Measurements from ENCODE around the gene PGC. TPM values are rescaled to one million over a fixed set of nuclear protein-coding genes. Genes with fewer than 3 reads are reported as not detected.
"Not testable (repeated sequence)": the region's sequence is repeated elsewhere in the genome, so short reads cannot be mapped to it uniquely, and the experiment has no call there.

Gene PGC
- total RNA-seq, 2 experiments from 2014 or later = not detected

DNA sequence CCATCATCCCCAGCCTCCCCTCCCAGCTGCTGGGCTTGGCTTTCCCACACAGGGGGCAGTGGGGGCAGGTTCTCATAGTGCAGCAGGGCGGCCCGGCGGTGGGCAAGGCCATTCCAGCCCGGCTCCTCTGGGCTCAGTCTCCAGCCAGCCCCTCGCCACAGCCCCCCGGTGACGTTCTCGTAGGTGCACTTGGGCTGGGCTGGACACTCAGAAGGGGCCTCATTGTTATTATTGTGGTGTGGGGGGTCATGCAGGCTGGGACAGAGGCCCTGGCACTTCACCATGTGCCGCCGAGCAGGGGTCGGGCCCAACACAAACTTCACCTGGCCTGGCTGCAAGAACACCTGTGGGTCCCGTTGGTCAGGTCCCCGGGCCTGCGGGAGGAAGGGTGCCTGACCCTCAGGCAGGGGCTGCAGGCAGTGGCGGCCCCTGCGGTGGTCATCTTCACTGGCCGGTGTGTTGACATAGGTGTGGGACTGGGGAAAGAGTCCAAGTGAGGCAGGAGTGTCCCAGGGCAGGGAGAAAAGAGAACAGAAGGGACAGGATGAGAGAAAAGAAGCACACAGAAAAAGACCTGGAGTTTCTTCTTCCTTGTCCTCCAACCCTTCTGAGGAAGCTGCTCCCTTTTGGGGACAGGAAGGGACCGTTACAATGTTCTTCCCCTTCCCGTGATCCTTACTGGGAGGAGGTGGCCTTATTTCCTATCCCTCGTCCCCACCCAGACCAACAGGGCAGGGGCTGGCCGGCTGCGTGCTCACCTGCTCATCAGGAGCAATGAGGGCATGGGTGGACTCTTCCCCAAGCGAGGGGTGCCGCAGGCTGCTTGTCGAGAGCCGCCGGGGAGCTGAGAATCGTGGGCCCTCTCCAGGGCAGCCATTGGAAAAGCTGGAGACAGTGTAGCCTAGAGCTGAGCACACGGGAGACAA is 24.1 kb upstream of the PGC start:
- Mint-ChIP-seq H3K36me3 (ENCODE audit: low read depth) (peaks cover 5% of the 10 kb centered on the region), H3K9me3 (no peaks in the 10 kb centered on the region), H3K27ac (no peak overlapping the region), H3K4me1 (ENCODE audit: low read depth) (peaks cover 8% of the 10 kb centered on the region), H3K27me3 (ENCODE audit: low read depth) (no peaks in the 10 kb centered on the region), H3K4me3 (no peak overlapping the region)
- no peak for DNase-seq
- intact Hi-C loops (cut with micrococcal nuclease) = loop anchor here (10.0 kb wide), 1 partner anchor 407 kb away; no protein-coding TSS in a partner anchor
- CTCF ChIA-PET = interaction anchor here (0.7 kb wide), 1 partner anchor 403 kb away, joined by 3 read pairs; no protein-coding TSS in a partner anchor

DNA sequence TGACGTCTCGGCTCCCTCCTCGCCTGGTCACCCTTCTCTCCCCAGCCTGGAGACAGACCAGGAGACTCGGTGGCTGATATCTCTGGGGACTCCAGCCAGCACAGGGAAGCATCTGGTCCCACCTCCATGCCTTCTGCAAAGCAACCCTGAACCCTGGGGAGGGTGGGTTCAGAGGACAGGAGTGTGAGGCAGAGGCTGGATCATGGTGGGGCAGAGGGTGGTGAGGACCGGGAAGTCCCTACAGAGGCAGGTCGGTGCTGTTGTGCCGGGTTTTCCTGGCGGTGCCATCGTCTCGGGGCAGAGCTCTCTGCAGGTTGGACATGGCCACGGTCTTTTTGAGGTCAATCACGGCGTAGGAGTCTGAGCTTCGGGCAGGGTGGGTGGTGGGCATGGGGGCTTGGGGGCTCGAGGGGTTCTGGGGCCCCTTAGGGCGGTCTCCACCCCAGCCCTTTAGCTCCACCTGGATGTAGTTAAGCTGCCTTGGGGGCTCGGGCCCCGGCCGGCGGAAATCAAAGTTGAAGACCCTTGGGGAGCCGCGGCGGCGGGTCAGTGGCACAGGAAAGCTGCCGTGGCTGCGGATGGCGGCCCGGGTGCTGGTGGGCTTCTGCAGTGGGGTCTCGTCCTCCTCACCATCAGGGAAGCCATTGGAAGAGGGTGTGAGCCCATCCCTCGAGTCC is 23.3 kb upstream of the PGC start:
- Mint-ChIP-seq H3K4me1 (ENCODE audit: low read depth) (peaks cover 8% of the 10 kb centered on the region), H3K4me3 (no peak overlapping the region), H3K9me3 (no peaks in the 10 kb centered on the region), H3K36me3 (ENCODE audit: low read depth) (peaks cover 5% of the 10 kb centered on the region), H3K27me3 (ENCODE audit: low read depth) (no peaks in the 10 kb centered on the region), H3K27ac (no peak overlapping the region)
- intact Hi-C loops (cut with micrococcal nuclease) = loop anchor here (10.0 kb wide), 1 partner anchor 406 kb away; no protein-coding TSS in a partner anchor
- CTCF ChIA-PET = interaction anchor here (0.7 kb wide), 1 partner anchor 402 kb away, joined by 3 read pairs; no protein-coding TSS in a partner anchor
- DNase-seq = no peak

DNA sequence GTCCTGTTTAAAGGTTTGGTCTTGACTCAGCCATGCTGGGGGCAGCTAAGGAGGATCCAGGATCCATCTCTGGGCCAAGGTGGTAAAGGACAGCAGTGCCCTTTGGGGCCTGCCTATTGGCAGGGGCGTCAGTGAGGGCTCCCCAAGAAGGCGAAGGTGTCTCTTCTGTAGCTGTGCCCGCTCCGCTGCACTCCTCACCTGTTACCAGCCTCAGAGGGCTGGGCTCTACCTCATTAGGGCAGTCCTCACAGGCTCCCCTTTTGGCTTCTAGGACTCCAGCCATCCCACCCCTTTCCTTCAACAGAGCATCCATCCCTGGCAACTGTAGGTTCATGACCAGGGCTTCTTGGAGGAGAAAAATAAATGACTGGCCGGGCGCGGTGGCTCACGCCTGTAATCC is 22.2 kb upstream of the PGC start:
- Mint-ChIP-seq H3K9me3 (no peaks in the 10 kb centered on the region), H3K27ac (no peak overlapping the region), H3K27me3 (ENCODE audit: low read depth) (no peaks in the 10 kb centered on the region), H3K4me3 (no peak overlapping the region), H3K4me1 (ENCODE audit: low read depth) (peaks cover 8% of the 10 kb centered on the region), H3K36me3 (ENCODE audit: low read depth) (peaks cover 2% of the 10 kb centered on the region)
- CTCF ChIA-PET = interaction anchor here (1.0 kb wide), 1 partner anchor 78 kb away, joined by 3 read pairs; no protein-coding TSS in a partner anchor
- intact Hi-C loops (cut with micrococcal nuclease) = no loop called here
- DNase-seq = no peak

DNA sequence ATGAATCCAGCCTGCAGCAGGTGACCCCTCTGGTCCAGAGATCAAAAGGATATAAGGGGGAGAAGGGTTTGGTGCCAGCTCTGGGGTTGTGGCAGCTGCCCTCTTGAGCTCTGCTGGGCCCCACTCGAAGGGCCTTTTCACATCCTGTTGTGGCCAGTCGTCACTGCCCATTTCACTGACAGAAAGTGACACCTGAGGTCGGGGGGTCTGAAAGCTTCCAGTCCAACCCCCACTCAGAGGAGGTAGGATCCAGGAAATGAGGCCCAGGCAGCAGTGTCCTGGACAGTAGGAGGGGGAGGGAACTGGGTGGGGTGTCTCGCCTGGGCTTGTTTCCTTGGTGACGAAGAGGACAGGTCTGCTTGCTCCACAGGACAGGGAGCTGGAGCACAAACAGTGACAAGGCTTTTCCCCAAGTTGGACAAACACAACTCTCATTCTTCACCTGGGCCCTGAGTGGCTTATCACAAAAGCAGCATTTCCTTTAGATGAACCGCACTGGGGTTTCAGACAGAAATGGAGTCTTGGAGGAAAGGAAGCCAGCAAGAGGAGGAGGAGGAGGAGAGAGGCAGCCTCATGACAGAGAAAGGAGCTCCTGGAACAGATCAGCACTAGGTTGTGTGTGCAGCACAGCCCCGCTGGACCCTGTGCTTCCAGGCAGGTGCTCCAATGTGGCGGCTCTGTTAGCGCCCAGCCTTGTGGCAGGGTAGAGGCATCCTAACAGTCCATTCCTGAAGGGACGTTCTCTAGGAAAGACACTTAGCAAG is 21.5 kb upstream of the PGC start:
- H3K27me3 Mint-ChIP-seq (ENCODE audit: low read depth) = no peaks in the 10 kb centered on the region
- peaks cover 8% of the 10 kb centered on the region for H3K4me1 Mint-ChIP-seq (ENCODE audit: low read depth)
- DNase-seq = no peak
- CTCF ChIA-PET = interaction anchor here (1.0 kb wide), 1 partner anchor 78 kb away, joined by 3 read pairs; no protein-coding TSS in a partner anchor
- H3K36me3 Mint-ChIP-seq (ENCODE audit: low read depth) = peaks cover 2% of the 10 kb centered on the region
- H3K9me3 Mint-ChIP-seq = no peaks in the 10 kb centered on the region
- peak overlapping the region; percentile 43 for H3K27ac Mint-ChIP-seq
- no peak overlapping the region for H3K4me3 Mint-ChIP-seq
- intact Hi-C loops (cut with micrococcal nuclease) = no loop called here

DNA sequence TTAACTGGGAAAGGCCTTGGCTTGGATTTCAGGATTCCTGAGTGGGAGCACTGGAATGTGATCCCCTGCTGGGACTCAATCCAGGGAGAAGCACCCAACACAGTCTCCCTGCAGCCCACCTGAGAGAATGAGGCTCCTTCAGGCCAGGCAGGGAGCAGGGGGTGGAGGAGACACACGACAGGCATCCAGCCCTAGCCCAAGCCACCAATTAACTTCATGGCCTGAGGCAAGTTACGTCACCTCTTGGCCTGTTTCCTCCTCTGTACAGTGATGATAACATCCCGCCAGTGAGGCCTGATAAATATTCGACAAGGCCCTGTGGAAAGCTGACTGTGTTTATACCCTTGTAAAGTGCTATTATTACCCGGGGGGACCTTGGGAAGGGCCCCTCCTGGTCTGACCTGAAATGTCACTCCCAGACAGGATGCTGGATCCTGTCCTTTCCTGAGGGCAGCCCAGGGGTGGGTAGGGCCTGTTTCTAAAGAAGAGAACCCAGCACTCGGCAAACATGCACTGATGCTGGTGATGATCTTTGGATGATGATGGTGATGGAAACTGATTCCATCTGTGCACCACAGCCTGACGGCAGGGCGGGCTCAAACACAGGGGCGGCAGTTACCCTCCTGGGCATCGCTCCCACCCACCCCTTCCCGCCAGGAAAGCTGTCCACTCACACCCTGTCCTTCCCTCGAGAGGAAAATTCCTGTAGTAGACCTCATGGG is 20.1 kb upstream of the PGC start:
- Mint-ChIP-seq H3K36me3 (ENCODE audit: low read depth) (peaks cover 2% of the 10 kb centered on the region), H3K4me3 (no peak overlapping the region), H3K9me3 (no peaks in the 10 kb centered on the region), H3K27me3 (ENCODE audit: low read depth) (no peaks in the 10 kb centered on the region), H3K4me1 (ENCODE audit: low read depth) (peaks cover 8% of the 10 kb centered on the region), H3K27ac (no peak overlapping the region)
- intact Hi-C loops (cut with micrococcal nuclease) = no loop called here
- CTCF ChIA-PET = interaction anchor here (0.9 kb wide), 1 partner anchor 10 kb away, joined by 3 read pairs; no protein-coding TSS in a partner anchor
- DNase-seq = no peak

DNA sequence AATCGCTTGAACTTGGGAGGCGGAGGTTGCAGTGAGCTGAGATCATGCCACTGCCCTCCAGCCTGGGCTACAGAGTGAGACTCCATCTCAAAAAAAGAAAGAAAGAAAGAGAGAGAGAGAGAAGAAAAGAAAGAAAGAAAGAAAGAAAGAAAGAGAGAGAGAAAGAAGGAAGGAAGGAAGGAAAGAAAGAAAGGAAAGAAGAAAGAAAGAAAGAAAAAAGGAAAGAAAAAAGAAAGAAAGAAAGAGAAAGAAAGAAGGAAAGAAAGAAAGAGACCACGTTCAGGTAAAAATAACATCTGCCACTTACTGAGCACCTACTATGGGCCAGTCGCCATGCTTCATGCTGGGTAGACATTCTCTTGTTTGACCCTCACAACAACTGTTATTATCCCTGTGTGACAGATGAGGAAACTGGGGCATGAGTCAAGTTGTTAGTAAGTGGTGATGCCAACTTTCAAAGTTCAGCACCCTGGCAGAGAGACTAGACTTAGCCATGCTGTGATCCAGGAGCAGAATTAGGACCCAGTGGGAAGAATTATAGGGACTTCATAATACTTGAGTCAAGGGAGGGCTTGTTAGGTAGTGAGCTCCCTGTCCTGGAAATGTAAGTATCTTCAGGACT is 19.0 kb upstream of the PGC start:
- H3K27ac Mint-ChIP-seq; H3K4me1 Mint-ChIP-seq (ENCODE audit: low read depth); H3K4me3 Mint-ChIP-seq; H3K9me3 Mint-ChIP-seq; H3K36me3 Mint-ChIP-seq (ENCODE audit: low read depth); DNase-seq; H3K27me3 Mint-ChIP-seq (ENCODE audit: low read depth); intact Hi-C loops (cut with micrococcal nuclease): not testable (repeated sequence)
- CTCF ChIA-PET = interaction anchor here (0.7 to 0.9 kb wide), 2 partner anchors 9 to 569 kb away, joined by 3 read pairs; no protein-coding TSS in a partner anchor

DNA sequence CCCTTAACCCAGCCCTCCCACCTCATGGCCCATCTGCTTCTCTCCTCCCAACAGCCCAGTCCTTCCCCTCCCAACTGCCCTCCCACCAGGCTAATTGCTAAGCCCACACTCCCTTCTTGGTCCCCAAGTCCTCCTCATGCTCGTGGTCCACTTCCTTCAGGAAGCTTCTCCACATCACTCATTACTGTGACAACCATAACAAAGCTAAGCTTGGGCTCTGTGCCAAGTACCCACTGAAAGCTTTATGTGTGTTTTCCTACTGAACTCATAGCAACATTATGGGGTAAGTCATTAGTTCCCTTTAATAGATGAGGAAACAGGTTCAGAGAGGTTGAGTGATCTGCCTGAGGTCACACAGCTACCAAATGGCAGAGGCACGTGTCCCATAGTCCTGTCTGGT is 16.3 kb upstream of the PGC start:
- CTCF ChIA-PET = interaction anchor here (0.5 kb wide), 1 partner anchor 59 kb away, joined by 4 read pairs; no protein-coding TSS in a partner anchor
- H3K4me3 Mint-ChIP-seq = no peak overlapping the region
- H3K9me3 Mint-ChIP-seq = no peaks in the 10 kb centered on the region
- intact Hi-C loops (cut with micrococcal nuclease) = no loop called here
- H3K4me1 Mint-ChIP-seq (ENCODE audit: low read depth) = peaks cover 2% of the 10 kb centered on the region
- H3K36me3 Mint-ChIP-seq (ENCODE audit: low read depth) = no peaks in the 10 kb centered on the region
- H3K27ac Mint-ChIP-seq = no peak overlapping the region
- H3K27me3 Mint-ChIP-seq (ENCODE audit: low read depth) = no peaks in the 10 kb centered on the region
- DNase-seq = no peak

DNA sequence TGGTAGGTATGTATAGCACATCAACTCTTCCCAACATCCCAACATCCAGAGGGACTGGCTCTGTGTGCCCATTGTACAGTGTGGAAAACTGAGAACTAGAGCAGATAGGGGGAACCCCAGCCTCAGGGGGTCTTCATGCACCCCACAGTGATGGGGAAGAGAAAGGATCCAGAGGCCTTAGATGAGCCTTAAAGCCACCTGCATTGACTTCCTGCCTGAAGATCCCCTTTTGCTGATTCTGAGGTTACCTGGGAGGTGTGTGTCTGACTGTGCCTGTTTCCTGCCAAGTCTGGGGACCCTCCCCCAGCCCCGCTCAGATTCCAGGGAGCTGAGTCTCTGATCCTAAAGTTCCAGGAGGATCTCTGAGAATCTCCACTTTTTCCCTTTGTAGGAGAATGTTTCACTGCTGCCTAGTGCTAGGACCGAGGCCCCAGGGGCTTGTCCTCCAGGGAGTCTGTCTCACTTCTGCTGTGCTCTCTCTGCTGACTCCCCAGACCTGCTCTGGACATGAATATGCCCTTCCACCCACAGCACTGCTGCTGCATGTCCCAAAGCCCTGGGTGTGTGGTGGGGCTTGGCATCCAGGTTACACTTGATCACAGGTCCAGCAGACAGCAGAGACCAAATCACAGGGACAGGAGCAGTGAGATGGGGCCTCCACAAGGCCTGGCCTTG is 12.8 kb upstream of the PGC start:
- Mint-ChIP-seq H3K9me3 (no peaks in the 10 kb centered on the region), H3K4me1 (ENCODE audit: low read depth) (no peaks in the 10 kb centered on the region), H3K4me3 (no peak overlapping the region), H3K36me3 (ENCODE audit: low read depth) (no peaks in the 10 kb centered on the region), H3K27ac (no peak overlapping the region), H3K27me3 (ENCODE audit: low read depth) (no peaks in the 10 kb centered on the region)
- CTCF ChIA-PET = no interaction called here
- DNase-seq = no peak
- intact Hi-C loops (cut with micrococcal nuclease) = no loop called here

DNA sequence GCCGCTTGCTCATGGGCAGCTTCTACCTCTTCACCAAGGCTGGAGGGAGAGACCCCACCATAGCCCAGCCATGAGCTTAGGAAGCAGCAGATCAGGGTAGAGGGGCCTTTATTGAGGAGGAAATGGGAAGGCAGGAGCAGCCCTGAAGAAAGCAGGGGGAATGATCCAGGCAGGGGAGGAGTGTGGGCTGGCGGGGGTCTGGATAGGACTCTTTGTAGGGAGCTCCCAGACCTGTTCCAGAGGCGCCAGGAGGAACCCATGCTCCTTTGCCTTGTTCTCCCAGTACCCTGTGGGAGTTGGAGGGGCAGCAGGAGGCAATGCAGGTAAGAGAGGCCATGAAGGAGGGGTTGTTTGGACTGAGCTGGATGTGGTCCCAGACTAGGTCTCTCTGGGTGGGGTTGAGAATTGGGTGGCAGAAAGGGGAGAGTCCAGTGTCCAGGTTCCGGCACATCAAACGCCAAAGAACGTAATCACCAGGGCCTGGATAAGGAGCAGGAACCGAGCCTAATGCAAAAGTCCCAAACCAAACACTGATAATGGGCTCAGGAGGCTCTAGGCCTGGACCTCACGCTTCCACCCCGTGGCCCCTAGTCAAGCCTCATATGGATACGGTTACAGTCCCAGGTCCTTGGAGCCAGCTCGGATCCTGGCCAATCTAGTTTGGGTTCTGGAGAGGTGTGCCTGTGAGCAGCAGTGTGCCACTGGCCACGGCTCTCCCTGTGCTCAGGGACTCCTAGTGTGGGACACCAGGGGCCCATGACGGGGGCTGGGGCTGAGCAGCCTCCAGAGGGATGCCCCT is 12.1 kb upstream of the PGC start:
- Mint-ChIP-seq H3K27ac (no peak overlapping the region), H3K36me3 (ENCODE audit: low read depth) (no peaks in the 10 kb centered on the region), H3K27me3 (ENCODE audit: low read depth) (no peaks in the 10 kb centered on the region), H3K9me3 (no peaks in the 10 kb centered on the region), H3K4me1 (ENCODE audit: low read depth) (no peaks in the 10 kb centered on the region), H3K4me3 (no peak overlapping the region)
- CTCF ChIA-PET = no interaction called here
- DNase-seq = no peak
- intact Hi-C loops (cut with micrococcal nuclease) = no loop called here

DNA sequence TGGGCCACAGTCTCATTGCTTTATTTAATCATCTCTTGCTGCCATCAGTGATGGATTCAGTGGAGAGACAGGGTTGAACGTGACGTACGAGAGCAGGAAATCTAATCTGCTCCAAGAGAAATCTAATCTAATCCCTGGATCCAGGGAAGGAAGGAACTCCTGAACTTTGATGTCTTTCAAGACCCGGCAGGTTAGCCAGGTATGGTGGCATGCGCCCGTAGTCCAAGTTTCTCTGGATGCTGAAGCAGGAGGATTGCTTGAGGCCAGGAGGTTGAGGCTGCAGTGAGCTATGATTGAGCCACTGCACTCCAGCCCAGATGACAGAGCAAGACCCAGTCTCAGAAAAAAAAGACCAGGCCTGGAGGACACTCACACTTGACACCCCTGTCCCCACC is 11.4 kb upstream of the PGC start:
- H3K9me3 Mint-ChIP-seq = no peaks in the 10 kb centered on the region
- no peaks in the 10 kb centered on the region for H3K4me1 Mint-ChIP-seq (ENCODE audit: low read depth)
- H3K36me3 Mint-ChIP-seq (ENCODE audit: low read depth) = no peaks in the 10 kb centered on the region
- CTCF ChIA-PET = no interaction called here
- intact Hi-C loops (cut with micrococcal nuclease) = no loop called here
- no peak overlapping the region for H3K4me3 Mint-ChIP-seq
- no peak overlapping the region for H3K27ac Mint-ChIP-seq
- H3K27me3 Mint-ChIP-seq (ENCODE audit: low read depth) = no peaks in the 10 kb centered on the region
- DNase-seq = no peak

Measured in activated naive CD4-positive, alpha-beta T cell treated with anti-CD3 and anti-CD28 coated beads for 36 hours (primary cell).